H1 (cell line): ENCODE data around the gene PITPNB. TPM values are rescaled to one million over a fixed set of nuclear protein-coding genes. Genes with fewer than 3 reads are reported as not detected.

Experiments used
- SRF ChIP-seq: IDR thresholded peaks from 2 replicates; pipeline ENCODE4 v1.6.1; 2011; ENCODE audit warnings: mild to moderate bottlenecking, low read depth, low read length, moderate library complexity
- polyA plus RNA-seq, 7 experiments: library from polyadenylated mRNA; depleted of rRNA in 3 of 7; stranded (reverse) in 5 of 7; unstranded in 2 of 7; fragments of >200 nt in 5 of 7; fragments of 200-250 nt in 2 of 7; gene quantifications; 1 replicate in 5 of 7; 2 replicates in 1 of 7; 4 replicates in 1 of 7; pipeline versions ENCODE4 v1.2.1 to v1.2.3, GENCODE V29; 2011 to 2013; ENCODE audit warnings: missing spikeins in 2 of 7, mixed read lengths in 2 of 7
- total RNA-seq: library from RNA; stranded (reverse); fragmentation: NEBNext Ultra II Directional; extraction: Animal tissue kit (Norgen Biotek cat#: 25700); gene quantifications from 2 replicates; pipeline ENCODE4 v1.2.1, GENCODE V29; 2021

PITPNB gene
- total and polyA plus RNA-seq, 2 of the 8 experiments (the other 6 are each of a cell fraction or from before 2014, with no cell fraction given): 24.6 to 89.3 TPM

DNA sequence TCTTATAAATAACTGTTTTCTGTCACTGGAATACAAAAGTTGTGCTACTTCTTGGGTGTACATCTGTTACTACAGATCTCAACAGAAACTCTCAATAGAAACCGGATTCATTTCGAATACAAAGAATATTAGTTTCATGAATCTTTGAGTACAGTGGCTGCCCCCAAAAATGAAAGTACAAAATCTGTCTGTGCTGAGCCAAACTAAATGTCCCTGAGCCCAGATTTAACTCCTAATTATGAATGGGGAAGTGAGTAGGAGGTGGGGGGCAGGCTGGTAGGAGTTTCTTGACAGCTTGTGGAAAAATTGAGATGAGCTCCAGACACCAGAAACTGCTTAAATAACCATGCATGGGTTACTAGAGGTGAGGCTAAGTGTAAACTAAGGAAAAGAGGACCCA lies 41.6 kb downstream of the PITPNB start (continued):
- TF ChIP-seq SRF: no peak
